Left lung (tissue), 10 donors: ENCODE data around the gene C3AR1. TPM values are rescaled to one million over a fixed set of nuclear protein-coding genes. Genes with fewer than 3 reads are reported as not detected.

Source experiments
- ATAC-seq: fragments of 200-7000 bp; cut with Tn5 transposase; one replicate; pipeline ENCODE4 v1.9.1; 2020; ENCODE audit warnings: moderate library complexity
- DNase-seq, 4 donors: peaks; one replicate each; pipeline ENCODE4 v3.0.0-alpha.2; 2013 to 2020
- H3K27ac ChIP-seq, 2 donors: fragments of 200-600 bp; sonication (generic) in 1 of 2; one replicate each; pipeline versions ENCODE4 v1.5.0 to v1.8.0; 2020 to 2021
- H3K27me3 ChIP-seq, 2 donors: fragments of 200-600 bp; sonication (generic) in 1 of 2; one replicate each; pipeline versions ENCODE4 v1.5.0 to v1.8.0; 2020 to 2021
- H3K36me3 ChIP-seq, 2 donors: fragments of 200-600 bp; sonication (generic) in 1 of 2; one replicate each; pipeline versions ENCODE4 v1.5.0 to v1.8.0; 2020 to 2021
- H3K4me1 ChIP-seq, 2 donors: fragments of 200-600 bp; one replicate each; pipeline ENCODE4 v1.8.0; 2021
- H3K4me3 ChIP-seq, 2 donors: fragments of 200-600 bp; sonication (generic) in 1 of 2; one replicate each; pipeline versions ENCODE4 v1.5.0 to v1.8.0; 2020 to 2021; ENCODE audit warnings: mild to moderate bottlenecking in 1 of 2
- H3K9me3 ChIP-seq, 2 donors: fragments of 200-600 bp; sonication (generic) in 1 of 2; one replicate each; pipeline versions ENCODE4 v1.5.0 to v1.8.0; 2020 to 2021
- intact Hi-C, 2 donors: fragments of 100-400 bp; cut with DNase I; formaldehyde crosslinking; loops; one replicate each; pipeline versions ENCODE4 v1.11.2 to v1.14.2; 2022
- polyA plus RNA-seq, 6 donors: library from polyadenylated mRNA; unstranded; fragments of 120-200 nt; gene quantifications; one replicate each; pipeline ENCODE4 v1.2.1, GENCODE V29; 2013; ENCODE audit not compliant: insufficient read length in 6 of 6
- total RNA-seq, 2 donors: library from RNA; stranded (reverse); fragmentation: NEBNext Ultra II Directional; extraction: Animal tissue kit (Norgen Biotek cat#: 25700); gene quantifications; one replicate each; pipeline ENCODE4 v1.2.1, GENCODE V29; 2021
- TF ChIP-seq, protein P1 (sequence below), 2 donors: fragments of 200-600 bp; sonication (generic) in 1 of 2; IDR thresholded peaks; one replicate each; pipeline versions ENCODE4 v1.5.0 to v1.8.0; 2021; ENCODE audit warnings: antibody characterized with exemption in 2 of 2
- donor health status: DM: no; HTN: yes; CAD: no.
- donor health status: DM: no; HTN: no; CAD: no.

The C3AR1 gene
- total and polyA plus RNA-seq, 8 donors, result 3.0 to 66.4 (median 4.5) TPM

DNA sequence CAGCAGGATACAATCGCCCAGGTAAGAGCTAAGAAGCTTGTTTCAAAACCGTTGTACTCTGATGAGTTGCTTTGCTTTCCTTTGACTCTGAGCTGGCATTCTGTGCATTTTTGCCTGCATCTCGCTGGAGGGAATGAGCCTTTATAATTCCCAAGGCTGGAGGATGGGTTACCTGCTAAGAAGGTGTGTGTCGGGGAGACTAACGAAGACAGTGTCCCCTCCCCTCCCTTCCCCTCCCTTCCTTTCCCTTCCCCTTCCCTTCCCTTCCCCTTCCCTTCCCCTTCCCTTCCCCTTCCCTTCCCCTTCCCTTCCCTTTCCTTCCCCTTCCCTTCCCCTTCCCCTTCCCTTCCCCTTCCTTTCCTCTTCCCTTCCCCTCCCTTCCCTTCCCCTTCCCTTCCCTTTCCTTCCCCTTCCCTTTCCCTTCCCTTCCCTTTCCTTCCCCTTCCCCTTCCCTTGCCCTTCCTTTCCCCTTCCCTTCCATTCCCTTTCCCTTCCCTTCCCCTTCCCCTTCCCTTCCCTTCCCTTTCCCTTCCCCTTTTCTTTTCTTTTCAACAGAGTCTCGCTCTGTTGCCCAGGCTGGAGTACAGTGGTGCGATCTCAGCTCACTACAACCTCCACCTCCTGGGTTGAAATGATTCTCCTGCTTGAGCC lies 15.4 kb downstream of the C3AR1 start:
- H3K4me1 ChIP-seq, result peaks cover 0 to 71% of the 10 kb centered on the region in 2 donors
- ATAC-seq, result no peak
- no peaks in the 10 kb centered on the region for H3K9me3 ChIP-seq
- H3K36me3 ChIP-seq, result peaks cover 0 to 84% of the 10 kb centered on the region in 2 donors
- H3K27ac ChIP-seq, result peak overlapping the region in 1 of 2 donors; percentile 75
- intact Hi-C loops, result no loop called here
- no peaks in the 10 kb centered on the region for H3K27me3 ChIP-seq
- TF ChIP-seq, protein P1, sequence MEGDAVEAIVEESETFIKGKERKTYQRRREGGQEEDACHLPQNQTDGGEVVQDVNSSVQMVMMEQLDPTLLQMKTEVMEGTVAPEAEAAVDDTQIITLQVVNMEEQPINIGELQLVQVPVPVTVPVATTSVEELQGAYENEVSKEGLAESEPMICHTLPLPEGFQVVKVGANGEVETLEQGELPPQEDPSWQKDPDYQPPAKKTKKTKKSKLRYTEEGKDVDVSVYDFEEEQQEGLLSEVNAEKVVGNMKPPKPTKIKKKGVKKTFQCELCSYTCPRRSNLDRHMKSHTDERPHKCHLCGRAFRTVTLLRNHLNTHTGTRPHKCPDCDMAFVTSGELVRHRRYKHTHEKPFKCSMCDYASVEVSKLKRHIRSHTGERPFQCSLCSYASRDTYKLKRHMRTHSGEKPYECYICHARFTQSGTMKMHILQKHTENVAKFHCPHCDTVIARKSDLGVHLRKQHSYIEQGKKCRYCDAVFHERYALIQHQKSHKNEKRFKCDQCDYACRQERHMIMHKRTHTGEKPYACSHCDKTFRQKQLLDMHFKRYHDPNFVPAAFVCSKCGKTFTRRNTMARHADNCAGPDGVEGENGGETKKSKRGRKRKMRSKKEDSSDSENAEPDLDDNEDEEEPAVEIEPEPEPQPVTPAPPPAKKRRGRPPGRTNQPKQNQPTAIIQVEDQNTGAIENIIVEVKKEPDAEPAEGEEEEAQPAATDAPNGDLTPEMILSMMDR (IDR thresholded peaks at IDR 0.05), result no peak
- no peak for DNase-seq
- no peak overlapping the region for H3K4me3 ChIP-seq

DNA sequence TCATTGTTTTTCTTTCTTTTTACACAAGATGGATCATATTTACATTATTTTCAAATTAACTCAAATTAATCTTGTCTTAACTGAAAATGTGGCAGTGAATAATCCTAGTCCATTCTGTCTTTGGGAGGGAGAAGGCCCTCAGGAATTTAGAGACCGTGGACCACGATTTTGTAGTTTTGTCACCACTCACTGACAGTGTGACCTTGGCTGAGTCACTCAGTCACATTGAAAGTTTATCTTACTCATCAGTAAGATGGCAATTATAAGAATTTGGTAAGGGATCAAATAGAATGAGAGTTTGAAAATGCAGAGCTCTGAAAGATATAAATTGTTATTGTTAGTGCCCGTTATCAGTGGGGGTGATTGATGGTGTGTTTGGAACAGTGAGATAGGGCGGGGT lies 17.3 kb downstream of the C3AR1 start:
- H3K4me1 ChIP-seq, result peaks cover 0 to 61% of the 10 kb centered on the region in 2 donors
- ATAC-seq (no peak), DNase-seq (no peak)
- intact Hi-C loops, result no loop called here
- TF ChIP-seq, protein P1 (IDR thresholded peaks at IDR 0.05), result no peak
- H3K27me3 ChIP-seq, result no peaks in the 10 kb centered on the region
- no peak overlapping the region for H3K4me3 ChIP-seq
- H3K9me3 ChIP-seq, result no peaks in the 10 kb centered on the region
- H3K36me3 ChIP-seq, result peaks cover 0 to 88% of the 10 kb centered on the region in 2 donors
- H3K27ac ChIP-seq, result no peak overlapping the region

DNA sequence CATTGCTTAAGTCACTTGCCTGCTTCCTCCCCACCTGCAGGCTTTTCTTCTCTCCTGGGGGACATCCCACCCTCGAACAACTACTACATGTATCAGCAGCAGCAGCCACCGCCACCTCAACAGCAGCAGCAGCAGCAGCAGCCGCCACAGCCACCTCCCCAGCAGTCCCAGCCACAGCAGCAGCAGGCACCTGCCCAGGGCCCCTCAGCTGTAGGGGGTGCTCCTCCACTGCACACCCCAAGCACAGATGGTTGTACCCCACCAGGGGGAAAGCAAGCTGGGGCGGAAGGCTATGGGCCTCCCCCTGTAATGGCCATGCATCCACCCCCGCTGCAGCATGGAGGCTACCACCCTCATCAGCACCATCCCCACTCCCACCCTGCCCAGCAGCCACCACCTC lies 18.3 kb downstream of the C3AR1 start:
- DNase-seq, result no peak
- H3K27ac ChIP-seq, result no peak overlapping the region
- H3K4me3 ChIP-seq, result no peak overlapping the region
- intact Hi-C loops, result no loop called here
- H3K36me3 ChIP-seq, result peaks cover 0 to 88% of the 10 kb centered on the region in 2 donors
- no peaks in the 10 kb centered on the region for H3K27me3 ChIP-seq
- peaks cover 0 to 51% of the 10 kb centered on the region in 2 donors for H3K4me1 ChIP-seq
- ATAC-seq, result no peak
- no peaks in the 10 kb centered on the region for H3K9me3 ChIP-seq
- TF ChIP-seq, protein P1 (IDR thresholded peaks at IDR 0.05), result no peak

DNA sequence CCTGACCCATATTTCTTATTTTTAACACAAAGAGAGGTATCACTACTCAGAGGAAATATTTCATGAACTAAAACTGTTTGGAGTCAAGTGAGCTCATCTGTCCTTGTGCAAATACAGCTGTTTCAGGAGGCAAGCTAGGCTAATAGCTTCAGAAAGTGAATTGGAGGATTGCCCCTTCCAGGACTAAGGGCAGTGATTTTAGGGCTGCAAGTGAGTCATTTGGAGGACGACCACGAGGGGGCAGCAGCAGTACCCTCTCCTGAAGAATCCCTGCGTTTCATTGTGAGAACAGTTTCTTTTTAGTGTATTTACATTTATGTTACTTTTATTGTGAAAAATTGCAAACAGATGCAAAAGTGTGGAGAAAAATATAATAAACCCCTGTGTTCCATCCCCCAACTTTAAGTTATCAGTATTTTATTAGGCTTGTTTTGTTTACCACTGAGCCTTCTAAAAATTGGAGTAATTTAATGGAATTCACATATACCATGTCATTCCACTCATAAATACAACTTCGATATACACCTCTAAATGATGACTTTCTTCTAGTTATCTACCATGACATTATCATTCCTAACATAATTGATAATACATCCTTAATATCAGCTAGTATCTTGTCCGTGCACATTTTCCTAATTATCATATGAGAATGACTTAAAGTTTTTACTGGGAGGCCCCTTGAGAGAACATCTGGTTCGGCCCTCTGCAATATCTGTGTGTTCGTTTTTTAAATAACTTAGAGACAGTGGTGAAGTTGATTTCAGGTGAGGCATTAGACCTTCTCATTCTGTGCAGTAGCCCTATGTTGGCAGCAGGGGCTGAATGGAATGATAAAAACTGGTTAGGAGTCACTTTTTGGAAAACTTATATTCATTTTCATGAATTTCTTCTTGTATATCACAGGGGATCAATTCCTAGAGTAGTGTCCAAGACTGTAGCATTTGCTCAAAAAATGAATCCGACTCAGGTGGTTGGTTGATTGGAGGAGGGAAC lies 19.9 kb downstream of the C3AR1 start:
- Histone ChIP-seq H3K36me3 (peaks cover 0 to 88% of the 10 kb centered on the region in 2 donors), H3K27ac (no peak overlapping the region), H3K9me3 (no peaks in the 10 kb centered on the region), H3K4me3 (no peak overlapping the region), H3K27me3 (no peaks in the 10 kb centered on the region), H3K4me1 (peaks cover 0 to 35% of the 10 kb centered on the region in 2 donors)
- DNase-seq (peak; percentile 61 to 88 (median 76)), ATAC-seq (peak; percentile 92)
- intact Hi-C loops, result no loop called here
- TF ChIP-seq, protein P1 (IDR thresholded peaks at IDR 0.05), result peak; percentile 83 to 90

DNA sequence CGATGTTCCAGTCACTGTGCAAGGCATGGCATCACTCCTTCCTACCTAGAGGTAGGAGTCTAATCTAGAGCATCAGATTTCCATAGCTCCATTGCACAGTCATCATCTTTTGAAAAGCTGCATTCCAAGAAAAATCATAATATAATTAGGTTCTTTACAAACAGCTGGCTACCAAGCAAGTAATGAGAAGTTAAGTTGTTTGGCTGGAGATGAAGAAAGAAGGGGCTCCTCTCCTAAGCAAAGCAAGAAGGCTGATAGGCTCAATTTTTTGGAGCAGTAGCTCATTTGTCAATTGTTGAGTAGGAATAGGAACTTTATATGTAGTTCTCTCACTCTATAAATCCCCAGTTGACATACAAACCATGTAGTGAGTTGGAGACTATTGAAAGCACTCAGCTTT lies 25.4 kb downstream of the C3AR1 start:
- Histone ChIP-seq H3K27me3 (no peaks in the 10 kb centered on the region), H3K27ac (no peak overlapping the region), H3K36me3 (peaks cover 0 to 62% of the 10 kb centered on the region in 2 donors), H3K4me1 (peaks cover 31 to 37% of the 10 kb centered on the region in 2 donors), H3K4me3 (no peak overlapping the region), H3K9me3 (no peaks in the 10 kb centered on the region)
- DNase-seq (peak in 1 of 4 donors; percentile 49), ATAC-seq (no peak)
- intact Hi-C loops, result no loop called here
- TF ChIP-seq, protein P1 (IDR thresholded peaks at IDR 0.05), result no peak
